K562 (cell line): ENCODE measurements around the gene PRKAG2. TPM values are rescaled to one million over a fixed set of nuclear protein-coding genes. Genes with fewer than 3 reads are reported as not detected.

ENCODE experiments used
- ATAC-seq: fragments of 200-7000 bp; cut with Tn5 transposase; 3 replicates; pipeline ENCODE4 v1.9.1; 2020; ENCODE audit warnings: moderate library complexity
- BruUV-seq: library from RNA; stranded (reverse); fragments of 400-500 nt; replicated peaks from 2 replicates; lab custom pipeline; 2021; lab: Mats Ljungman, UMichigan
- CTCF ChIA-PET: fragments of 300-600 bp; formaldehyde crosslinking; extraction: SDS; loops from one replicate; lab custom pipeline; 2021; ENCODE audit warnings: low intra/inter-chr PET ratio; lab: Yijun Ruan, JAX
- POLR2A ChIA-PET: fragments of 300-600, 350-650 bp; sonication (Branson Sonifier 250); formaldehyde crosslinking; extraction: SDS; loops from one replicate; lab custom pipeline; 2021; ENCODE audit warnings: antibody characterized with exemption, inconsistent platforms; lab: Yijun Ruan, JAX
- DNase-seq, 4 experiments: peaks; one replicate each; pipeline versions ENCODE4 v3.0.0 to v3.0.0-alpha.2; 2011 to 2018; ENCODE audit warnings: low spot score in 3 of 4, mixed read lengths in 3 of 4; ENCODE audit errors: extremely low read depth in 1 of 4
- FAIRE-seq: peaks from 2 replicates; lab custom pipeline; 2011; peaks lifted over from hg19 to GRCh38; lab: Jason Lieb, UNC
- H2AFZ ChIP-seq: 2 replicates; pipeline ENCODE4 v1.6.0; 2011; ENCODE audit warnings: low read depth, low read length, control low read depth, inconsistent platforms
- H3K27ac ChIP-seq: fragments of 200-600 bp; 3 replicates; pipeline ENCODE4 v1.8.0; 2011; ENCODE audit warnings: low read depth, mild to moderate bottlenecking, control low read depth, inconsistent platforms, low read length, moderate library complexity, mixed read lengths; ENCODE audit errors: extremely low read depth
- H3K27me3 ChIP-seq, 2 experiments: fragments of 300-600 bp in 1 of 2; 2 replicates in 1 of 2; 3 replicates in 1 of 2; pipeline versions ENCODE4 v1.6.0 to v1.8.0; 2011; ENCODE audit warnings: inconsistent platforms in 2 of 2, low read length in 2 of 2, mild to moderate bottlenecking in 1 of 2, mixed read lengths in 1 of 2, moderate library complexity in 1 of 2; ENCODE audit not compliant: control insufficient read depth in 2 of 2, insufficient read depth in 2 of 2
- H3K36me3 ChIP-seq: fragments of 300-600 bp; 3 replicates; pipeline ENCODE4 v1.8.0; 2011; ENCODE audit warnings: mild to moderate bottlenecking, low read length, inconsistent platforms; ENCODE audit not compliant: control insufficient read depth, insufficient read depth
- H3K4me1 ChIP-seq, 2 experiments: fragments of 200-600 bp in 1 of 2; replicated peaks in 1 of 2; 2 replicates in 1 of 2; 3 replicates in 1 of 2; pipeline versions ENCODE4 v1.5.1 to v1.8.0; 2011; ENCODE audit warnings: inconsistent platforms in 2 of 2, low read length in 2 of 2, mild to moderate bottlenecking in 1 of 2, mixed read lengths in 1 of 2, moderate library complexity in 1 of 2; ENCODE audit not compliant: control insufficient read depth in 2 of 2, insufficient read depth in 2 of 2
- H3K4me2 ChIP-seq: 2 replicates; pipeline ENCODE4 v1.6.1; 2011; ENCODE audit warnings: low read length, control low read depth, inconsistent platforms, mixed read lengths; ENCODE audit not compliant: insufficient read depth
- H3K4me3 ChIP-seq: fragments of 200-600 bp; sonication (generic), shearing (Covaris generic); 2 replicates; pipeline ENCODE4 v1.5.1; 2016; ENCODE audit warnings: control low read depth, inconsistent platforms
- H3K79me2 ChIP-seq: fragments of 200-600 bp; 3 replicates; pipeline ENCODE4 v1.8.0; 2011; ENCODE audit warnings: low read length, inconsistent platforms; ENCODE audit not compliant: control insufficient read depth, insufficient read depth
- H3K9ac ChIP-seq, 2 experiments: 2 replicates each; pipeline versions ENCODE4 v1.6.0 to v1.6.1; 2011; ENCODE audit warnings: low read depth in 2 of 2, low read length in 2 of 2, control low read depth in 1 of 2, inconsistent platforms in 1 of 2, mild to moderate bottlenecking in 1 of 2, mixed read lengths in 1 of 2; ENCODE audit not compliant: insufficient read depth in 1 of 2
- H3K9me1 ChIP-seq: one replicate; pipeline ENCODE4 v1.6.0; 2011; ENCODE audit warnings: inconsistent platforms, mild to moderate bottlenecking, low read length, moderate library complexity; ENCODE audit not compliant: control insufficient read depth, insufficient read depth
- H3K9me3 ChIP-seq: replicated peaks from 2 replicates; pipeline ENCODE4 v1.5.1; 2011; ENCODE audit warnings: low read depth, low read length, inconsistent platforms; ENCODE audit not compliant: control insufficient read depth, insufficient read depth
- H4K20me1 ChIP-seq: replicated peaks from 2 replicates; pipeline ENCODE4 v1.6.1; 2011; ENCODE audit warnings: low read length, inconsistent platforms, mixed read lengths; ENCODE audit not compliant: control insufficient read depth, insufficient read depth
- WGBS: fragments of 100-300 bp; shearing (Covaris generic); methylation state at CpG from one replicate; pipeline ENCODE4 v1.1.6; 2016; ENCODE audit warnings: low coverage, mixed read lengths; ENCODE audit not compliant: insufficient coverage; ENCODE audit errors: missing lambda C conversion rate; 5-methylcytosine and 5-hydroxymethylcytosine counted together
- in situ Hi-C: fragments of 300-500 bp; cut with MboI; formaldehyde crosslinking; loops from 4 replicates; pipeline ENCODE4 v1.15.0; 2018; ENCODE audit warnings: inconsistent platforms, mixed read lengths
- intact Hi-C: fragments of 100-400 bp; cut with micrococcal nuclease; formaldehyde crosslinking; loops from 2 replicates; pipeline ENCODE4 v1.14.2; 2022
- polyA plus RNA-seq, 8 experiments: library from polyadenylated mRNA; depleted of rRNA in 4 of 8; stranded (reverse) in 5 of 8; unstranded in 3 of 8; fragments of >200 nt; fragmentation: Nextera tagmentation in 2 of 8; fragmentation: Illumina TruSeq in 1 of 8; extraction: Ambion mirVana in 2 of 8; extraction: Trizol in 1 of 8; gene quantifications; 2 replicates each; pipeline versions ENCODE4 v1.2.1 to v1.2.3, GENCODE V29; 2011 to 2014; ENCODE audit warnings: inconsistent platforms in 1 of 8, missing spikeins in 1 of 8
- total RNA-seq, 7 experiments: library from RNA; depleted of rRNA in 6 of 7; stranded (reverse); fragments of >200 nt in 6 of 7; fragmentation: Illumina TruSeq in 2 of 7; extraction: Trizol in 2 of 7; gene quantifications; 2 replicates each; pipeline versions ENCODE4 v1.2.1 to v1.2.3, GENCODE V29; 2011 to 2021; ENCODE audit warnings: low replicate concordance in 1 of 7
- TF ChIP-seq, protein P1 (sequence below): sonication (generic); formaldehyde crosslinking; IDR thresholded peaks from 2 replicates; pipeline ENCODE4 v1.8.0; 2022; ENCODE audit warnings: mild to moderate bottlenecking, missing genetic modification reagents
- TF ChIP-seq, protein P2 (sequence below): fragments of 450-650 bp; IDR thresholded peaks from 2 replicates; pipeline ENCODE4 v1.6.1; 2016; ENCODE audit warnings: mild to moderate bottlenecking

Gene PRKAG2
- total and polyA plus RNA-seq, 9 of the 15 experiments (the other 6 are each of a cell fraction or from before 2014, with no cell fraction given) = 0.99 to 5.6 (median 3.3) TPM

DNA sequence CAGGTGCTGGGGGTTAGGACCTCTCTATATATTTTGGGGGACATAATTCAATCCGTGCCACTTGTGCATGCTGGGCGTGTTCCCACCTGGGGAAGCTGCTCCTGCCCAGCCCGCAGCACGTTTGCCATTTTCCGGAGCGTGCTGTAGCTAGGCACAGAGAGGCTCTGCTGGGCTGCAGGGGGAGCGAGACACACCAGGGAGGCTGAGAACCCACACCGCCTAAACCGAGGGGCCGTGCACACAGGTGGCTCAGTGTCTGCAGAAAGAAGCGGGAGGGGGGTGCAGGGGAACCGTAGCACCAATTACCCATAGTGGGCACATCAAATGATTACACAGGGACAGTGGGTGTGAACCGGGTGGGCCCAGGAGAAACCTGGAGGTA, 27.0 kb downstream of the PRKAG2 start:
- POLR2A ChIA-PET = interaction anchor here (0.6 to 2.0 kb wide), 3 partner anchors 10 to 37 kb away, joined by 3 to 8 read pairs (median 3); no protein-coding TSS in a partner anchor
- no peak overlapping the region for H2AFZ ChIP-seq
- intact Hi-C loops = no loop called here
- ATAC-seq (no peak), DNase-seq (no peak), FAIRE-seq (no peak)
- H3K4me1 ChIP-seq = 0 out of 5 replicates have a peak, but pooled peaks cover 0 to 3% of the 10 kb centered on the region in 2 experiments
- peaks cover 38% of the 10 kb centered on the region for H4K20me1 ChIP-seq
- H3K9me1 ChIP-seq = no peaks in the 10 kb centered on the region
- no peak overlapping the region for H3K4me2 ChIP-seq
- WGBS = under 1% methylated on average over 13 of the region's 13 CpGs
- H3K27ac ChIP-seq = no peak overlapping the region
- H3K9ac ChIP-seq = no peak overlapping the region
- CTCF ChIA-PET = no interaction called here
- TF ChIP-seq, protein P1, sequence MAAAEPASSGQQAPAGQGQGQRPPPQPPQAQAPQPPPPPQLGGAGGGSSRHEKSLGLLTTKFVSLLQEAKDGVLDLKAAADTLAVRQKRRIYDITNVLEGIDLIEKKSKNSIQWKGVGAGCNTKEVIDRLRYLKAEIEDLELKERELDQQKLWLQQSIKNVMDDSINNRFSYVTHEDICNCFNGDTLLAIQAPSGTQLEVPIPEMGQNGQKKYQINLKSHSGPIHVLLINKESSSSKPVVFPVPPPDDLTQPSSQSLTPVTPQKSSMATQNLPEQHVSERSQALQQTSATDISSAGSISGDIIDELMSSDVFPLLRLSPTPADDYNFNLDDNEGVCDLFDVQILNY = no peak
- TF ChIP-seq, protein P2, sequence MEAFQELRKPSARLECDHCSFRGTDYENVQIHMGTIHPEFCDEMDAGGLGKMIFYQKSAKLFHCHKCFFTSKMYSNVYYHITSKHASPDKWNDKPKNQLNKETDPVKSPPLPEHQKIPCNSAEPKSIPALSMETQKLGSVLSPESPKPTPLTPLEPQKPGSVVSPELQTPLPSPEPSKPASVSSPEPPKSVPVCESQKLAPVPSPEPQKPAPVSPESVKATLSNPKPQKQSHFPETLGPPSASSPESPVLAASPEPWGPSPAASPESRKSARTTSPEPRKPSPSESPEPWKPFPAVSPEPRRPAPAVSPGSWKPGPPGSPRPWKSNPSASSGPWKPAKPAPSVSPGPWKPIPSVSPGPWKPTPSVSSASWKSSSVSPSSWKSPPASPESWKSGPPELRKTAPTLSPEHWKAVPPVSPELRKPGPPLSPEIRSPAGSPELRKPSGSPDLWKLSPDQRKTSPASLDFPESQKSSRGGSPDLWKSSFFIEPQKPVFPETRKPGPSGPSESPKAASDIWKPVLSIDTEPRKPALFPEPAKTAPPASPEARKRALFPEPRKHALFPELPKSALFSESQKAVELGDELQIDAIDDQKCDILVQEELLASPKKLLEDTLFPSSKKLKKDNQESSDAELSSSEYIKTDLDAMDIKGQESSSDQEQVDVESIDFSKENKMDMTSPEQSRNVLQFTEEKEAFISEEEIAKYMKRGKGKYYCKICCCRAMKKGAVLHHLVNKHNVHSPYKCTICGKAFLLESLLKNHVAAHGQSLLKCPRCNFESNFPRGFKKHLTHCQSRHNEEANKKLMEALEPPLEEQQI = no peak
- no peaks in the 10 kb centered on the region for H3K79me2 ChIP-seq
- in situ Hi-C loops = no loop called here
- no peaks in the 10 kb centered on the region for H3K9me3 ChIP-seq
- BruUV-seq = no TSS peak
- H3K27me3 ChIP-seq = peaks cover 85 to 98% of the 10 kb centered on the region in 2 experiments
- no peaks in the 10 kb centered on the region for H3K36me3 ChIP-seq
- H3K4me3 ChIP-seq = no peak overlapping the region
